Astrocyte (in vitro differentiated cells and primary cell): ENCODE measurements around the gene OPCML. TPM values are rescaled to one million over a fixed set of nuclear protein-coding genes. Genes with fewer than 3 reads are reported as not detected.

Experiments used
- DNase-seq: peaks from one replicate; pipeline ENCODE4 v3.0.0-alpha.2; 2010; ENCODE audit warnings: low read depth
- FAIRE-seq: peaks from 2 replicates; lab custom pipeline; 2011; peaks lifted over from hg19 to GRCh38; lab: Jason Lieb, UNC
- H2AFZ ChIP-seq: 2 replicates; pipeline ENCODE4 v1.6.0; 2012; ENCODE audit warnings: low read depth, low read length, inconsistent platforms
- H3K27ac ChIP-seq: 2 replicates; pipeline ENCODE4 v1.5.1; 2011; ENCODE audit warnings: low read depth, low read length, inconsistent platforms
- H3K27me3 ChIP-seq: 2 replicates; pipeline ENCODE4 v1.6.0; 2011; ENCODE audit warnings: low read length, inconsistent platforms; ENCODE audit not compliant: insufficient read depth
- H3K36me3 ChIP-seq: 2 replicates; pipeline ENCODE4 v1.5.1; 2011; ENCODE audit warnings: low read length, inconsistent platforms; ENCODE audit not compliant: insufficient read depth
- H3K4me1 ChIP-seq: 2 replicates; pipeline ENCODE4 v1.5.1; 2011; ENCODE audit warnings: low read length, inconsistent platforms; ENCODE audit not compliant: insufficient read depth
- H3K4me2 ChIP-seq: 2 replicates; pipeline ENCODE4 v1.6.0; 2012; ENCODE audit warnings: low read length, inconsistent platforms
- H3K4me3 ChIP-seq: 2 replicates; pipeline ENCODE4 v1.5.1; 2011; ENCODE audit warnings: low read depth, mild to moderate bottlenecking, low read length, inconsistent platforms; ENCODE audit not compliant: insufficient read depth
- H3K79me2 ChIP-seq: 2 replicates; pipeline ENCODE4 v1.6.0; 2012; ENCODE audit warnings: mild to moderate bottlenecking, low read length, inconsistent platforms; ENCODE audit not compliant: insufficient read depth
- H3K9ac ChIP-seq: 2 replicates; pipeline ENCODE4 v1.6.0; 2012; ENCODE audit warnings: mild to moderate bottlenecking, low read length, inconsistent platforms
- H3K9me3 ChIP-seq: 2 replicates; pipeline ENCODE4 v1.5.1; 2012; ENCODE audit warnings: low read depth, mild to moderate bottlenecking, low read length, inconsistent platforms; ENCODE audit not compliant: insufficient read depth
- H4K20me1 ChIP-seq: 2 replicates; pipeline ENCODE4 v1.6.0; 2012; ENCODE audit warnings: low read length, inconsistent platforms; ENCODE audit not compliant: insufficient read depth
- H3K27ac Mint-ChIP-seq: one replicate; pipeline ENCODE4 v1.8.0; 2021; ENCODE audit warnings: mild to moderate bottlenecking, mixed read lengths; ENCODE audit not compliant: unreplicated experiment
- H3K27me3 Mint-ChIP-seq: one replicate; pipeline ENCODE4 v1.8.0; 2021; ENCODE audit warnings: low read depth, mixed read lengths; ENCODE audit not compliant: unreplicated experiment
- H3K36me3 Mint-ChIP-seq: one replicate; pipeline ENCODE4 v1.8.0; 2021; ENCODE audit warnings: low read depth, mixed read lengths; ENCODE audit not compliant: unreplicated experiment
- H3K4me1 Mint-ChIP-seq: one replicate; pipeline ENCODE4 v1.8.0; 2021; ENCODE audit warnings: low read depth, mixed read lengths; ENCODE audit not compliant: unreplicated experiment
- H3K4me3 Mint-ChIP-seq: one replicate; pipeline ENCODE4 v1.8.0; 2021; ENCODE audit warnings: mild to moderate bottlenecking, moderate library complexity, mixed read lengths; ENCODE audit not compliant: unreplicated experiment
- H3K9me3 Mint-ChIP-seq: one replicate; pipeline ENCODE4 v1.8.0; 2021; ENCODE audit warnings: mild to moderate bottlenecking, mixed read lengths; ENCODE audit not compliant: unreplicated experiment
- CTCF ChIP-seq: IDR thresholded peaks from 2 replicates; pipeline ENCODE4 v1.5.1; 2011; ENCODE audit warnings: low read depth, mild to moderate bottlenecking, inconsistent platforms, low read length, moderate library complexity; ENCODE audit not compliant: insufficient read depth
- EZH2 ChIP-seq: IDR thresholded peaks from 2 replicates; pipeline ENCODE4 v1.6.1; 2012; ENCODE audit warnings: mild to moderate bottlenecking, low read length, inconsistent platforms; ENCODE audit not compliant: insufficient read depth
- total RNA-seq: library from RNA; stranded (reverse); gene quantifications from 2 replicates; pipeline ENCODE4 v1.2.1, GENCODE V29; 2021

Gene OPCML
- total RNA-seq, 1 donor from 2014 or later: 7.9 TPM

- no peaks in the 10 kb centered on the region for H3K36me3 ChIP-seq
- no peaks in the 10 kb centered on the region for H3K4me1 ChIP-seq
- no peak overlapping the region for H3K4me3 ChIP-seq
- H2AFZ ChIP-seq: no peak overlapping the region
- Mint-ChIP-seq H3K27me3 (peaks cover 5% of the 10 kb centered on the region), H3K4me1 (no peaks in the 10 kb centered on the region), H3K4me3 (no peak overlapping the region), H3K36me3 (no peaks in the 10 kb centered on the region), H3K9me3 (peaks cover 2% of the 10 kb centered on the region), H3K27ac (no peak overlapping the region)
- no peak for FAIRE-seq
- no peaks in the 10 kb centered on the region for H3K9me3 ChIP-seq
- H3K27me3 ChIP-seq: no peaks in the 10 kb centered on the region
- no peak overlapping the region for H3K4me2 ChIP-seq
- no peak for TF ChIP-seq EZH2
- no peaks in the 10 kb centered on the region for H3K79me2 ChIP-seq
- no peak overlapping the region for H3K27ac ChIP-seq
- H4K20me1 ChIP-seq: no peaks in the 10 kb centered on the region
- no peak overlapping the region for H3K9ac ChIP-seq
- no peak for DNase-seq
These were observed 125.8 kb downstream of the OPCML start for GRCh38 chr11:133406489-133406888.

GRCh38 chr11:133403900-133404299 is 128.4 kb downstream of the OPCML start:
- Histone ChIP-seq H4K20me1 (no peaks in the 10 kb centered on the region), H3K4me1 (no peaks in the 10 kb centered on the region), H3K4me2 (no peak overlapping the region), H3K4me3 (no peak overlapping the region), H3K36me3 (no peaks in the 10 kb centered on the region), H3K27me3 (no peaks in the 10 kb centered on the region), H3K9ac (no peak overlapping the region), H3K79me2 (no peaks in the 10 kb centered on the region), H3K9me3 (no peaks in the 10 kb centered on the region), H3K27ac (no peak overlapping the region), H2AFZ (no peak overlapping the region)
- H3K27ac Mint-ChIP-seq: no peak overlapping the region
- DNase-seq (no peak), FAIRE-seq (no peak)
- TF ChIP-seq CTCF (no peak), EZH2 (no peak)
- H3K4me1 Mint-ChIP-seq: no peaks in the 10 kb centered on the region
- peaks cover 5% of the 10 kb centered on the region for H3K27me3 Mint-ChIP-seq
- H3K4me3 Mint-ChIP-seq: no peak overlapping the region
- H3K9me3 Mint-ChIP-seq: peaks cover 2% of the 10 kb centered on the region
- H3K36me3 Mint-ChIP-seq: no peaks in the 10 kb centered on the region

- Histone ChIP-seq H3K9me3 (no peaks in the 10 kb centered on the region), H4K20me1 (no peaks in the 10 kb centered on the region), H3K27ac (no peak overlapping the region), H3K36me3 (no peaks in the 10 kb centered on the region), H3K79me2 (no peaks in the 10 kb centered on the region), H3K27me3 (no peaks in the 10 kb centered on the region), H3K9ac (no peak overlapping the region), H3K4me3 (no peak overlapping the region), H3K4me2 (no peak overlapping the region), H2AFZ (no peak overlapping the region), H3K4me1 (no peaks in the 10 kb centered on the region)
- no peak for TF ChIP-seq EZH2
- no peak for TF ChIP-seq CTCF
- no peak overlapping the region for H3K4me3 Mint-ChIP-seq
- FAIRE-seq (no peak), DNase-seq (no peak)
- H3K4me1 Mint-ChIP-seq: no peaks in the 10 kb centered on the region
- H3K9me3 Mint-ChIP-seq: peaks cover 2% of the 10 kb centered on the region
- H3K36me3 Mint-ChIP-seq: no peaks in the 10 kb centered on the region
- H3K27ac Mint-ChIP-seq: no peak overlapping the region
- H3K27me3 Mint-ChIP-seq: peaks cover 5% of the 10 kb centered on the region
These were observed 129.8 kb downstream of the OPCML start for GRCh38 chr11:133402551-133402950.
